Calu3 (cell line): ENCODE data around the gene NPC1. TPM values are rescaled to one million over a fixed set of nuclear protein-coding genes. Genes with fewer than 3 reads are reported as not detected.

Experiments used
- BruUV-seq: library from RNA; stranded (reverse); fragments of 400-500 nt; replicated peaks from 2 replicates; lab custom pipeline; 2021; lab: Mats Ljungman, UMichigan
- CTCF ChIA-PET: fragments of 300-600 bp; sonication (Branson Sonifier 250); formaldehyde crosslinking; loops from one replicate; lab custom pipeline; 2022; ENCODE audit warnings: antibody characterized with exemption; lab: Charles Lee
- DNase-seq: peaks from one replicate; pipeline ENCODE4 v3.0.0; 2022
- H3K27ac Mint-ChIP-seq: one replicate; pipeline ENCODE4 v1.8.0; 2022; ENCODE audit warnings: mixed read lengths; ENCODE audit not compliant: unreplicated experiment
- H3K27me3 Mint-ChIP-seq: one replicate; pipeline ENCODE4 v1.8.0; 2022; ENCODE audit warnings: mixed read lengths; ENCODE audit not compliant: unreplicated experiment
- H3K36me3 Mint-ChIP-seq: one replicate; pipeline ENCODE4 v1.8.0; 2022; ENCODE audit warnings: mild to moderate bottlenecking, moderate library complexity, mixed read lengths; ENCODE audit not compliant: insufficient read depth, unreplicated experiment
- H3K4me1 Mint-ChIP-seq: one replicate; pipeline ENCODE4 v1.8.0; 2022; ENCODE audit warnings: mild to moderate bottlenecking, low read depth, mixed read lengths; ENCODE audit not compliant: unreplicated experiment
- H3K4me3 Mint-ChIP-seq: one replicate; pipeline ENCODE4 v1.8.0; 2022; ENCODE audit warnings: mild to moderate bottlenecking, low read depth, moderate library complexity, mixed read lengths; ENCODE audit not compliant: unreplicated experiment
- H3K9me3 Mint-ChIP-seq: one replicate; pipeline ENCODE4 v1.8.0; 2022; ENCODE audit warnings: low read depth, mixed read lengths; ENCODE audit not compliant: unreplicated experiment
- intact Hi-C: fragments of 100-400 bp; cut with micrococcal nuclease; formaldehyde crosslinking; loops from one replicate; pipeline ENCODE4 v1.10.0; 2022; ENCODE audit not compliant: unreplicated experiment
- total RNA-seq: library from RNA; stranded (reverse); gene quantifications from 2 replicates; pipeline ENCODE4 v1.2.3, GENCODE V29; 2022
- TF ChIP-seq, protein P1 (sequence below): fragments of 200-600 bp; IDR thresholded peaks from one replicate; pipeline ENCODE4 v1.8.0; 2022; ENCODE audit warnings: antibody characterized with exemption; ENCODE audit not compliant: unreplicated experiment

The NPC1 gene
- total RNA-seq, 1 experiment from 2014 or later = 84.7 TPM

DNA sequence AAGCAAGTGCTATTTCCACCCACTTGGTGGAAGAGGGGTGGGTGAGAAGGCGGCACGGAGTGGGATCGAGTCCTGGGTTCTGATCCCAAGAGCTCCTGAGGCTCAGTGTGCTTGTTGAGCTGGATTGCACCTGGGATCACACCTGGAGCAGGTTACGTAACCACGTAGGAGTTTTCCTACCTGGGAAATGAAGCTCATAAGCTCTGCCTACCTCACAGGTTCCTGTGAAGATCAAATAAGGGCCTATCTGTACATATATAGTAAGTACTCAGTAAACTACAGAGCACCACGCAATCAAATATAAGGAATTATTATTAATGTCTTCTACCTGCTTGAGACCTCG is 11.0 kb downstream of the NPC1 start:
- H3K4me1 Mint-ChIP-seq = peaks cover 38% of the 10 kb centered on the region
- no peaks in the 10 kb centered on the region for H3K27me3 Mint-ChIP-seq
- BruUV-seq = no TSS peak
- TF ChIP-seq, protein P1, sequence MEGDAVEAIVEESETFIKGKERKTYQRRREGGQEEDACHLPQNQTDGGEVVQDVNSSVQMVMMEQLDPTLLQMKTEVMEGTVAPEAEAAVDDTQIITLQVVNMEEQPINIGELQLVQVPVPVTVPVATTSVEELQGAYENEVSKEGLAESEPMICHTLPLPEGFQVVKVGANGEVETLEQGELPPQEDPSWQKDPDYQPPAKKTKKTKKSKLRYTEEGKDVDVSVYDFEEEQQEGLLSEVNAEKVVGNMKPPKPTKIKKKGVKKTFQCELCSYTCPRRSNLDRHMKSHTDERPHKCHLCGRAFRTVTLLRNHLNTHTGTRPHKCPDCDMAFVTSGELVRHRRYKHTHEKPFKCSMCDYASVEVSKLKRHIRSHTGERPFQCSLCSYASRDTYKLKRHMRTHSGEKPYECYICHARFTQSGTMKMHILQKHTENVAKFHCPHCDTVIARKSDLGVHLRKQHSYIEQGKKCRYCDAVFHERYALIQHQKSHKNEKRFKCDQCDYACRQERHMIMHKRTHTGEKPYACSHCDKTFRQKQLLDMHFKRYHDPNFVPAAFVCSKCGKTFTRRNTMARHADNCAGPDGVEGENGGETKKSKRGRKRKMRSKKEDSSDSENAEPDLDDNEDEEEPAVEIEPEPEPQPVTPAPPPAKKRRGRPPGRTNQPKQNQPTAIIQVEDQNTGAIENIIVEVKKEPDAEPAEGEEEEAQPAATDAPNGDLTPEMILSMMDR = no peak
- intact Hi-C loops = no loop called here
- peaks cover 55% of the 10 kb centered on the region for H3K36me3 Mint-ChIP-seq
- no peak for DNase-seq
- CTCF ChIA-PET = no interaction called here
- H3K9me3 Mint-ChIP-seq = no peaks in the 10 kb centered on the region
- H3K4me3 Mint-ChIP-seq = no peak overlapping the region
- H3K27ac Mint-ChIP-seq = no peak overlapping the region

DNA sequence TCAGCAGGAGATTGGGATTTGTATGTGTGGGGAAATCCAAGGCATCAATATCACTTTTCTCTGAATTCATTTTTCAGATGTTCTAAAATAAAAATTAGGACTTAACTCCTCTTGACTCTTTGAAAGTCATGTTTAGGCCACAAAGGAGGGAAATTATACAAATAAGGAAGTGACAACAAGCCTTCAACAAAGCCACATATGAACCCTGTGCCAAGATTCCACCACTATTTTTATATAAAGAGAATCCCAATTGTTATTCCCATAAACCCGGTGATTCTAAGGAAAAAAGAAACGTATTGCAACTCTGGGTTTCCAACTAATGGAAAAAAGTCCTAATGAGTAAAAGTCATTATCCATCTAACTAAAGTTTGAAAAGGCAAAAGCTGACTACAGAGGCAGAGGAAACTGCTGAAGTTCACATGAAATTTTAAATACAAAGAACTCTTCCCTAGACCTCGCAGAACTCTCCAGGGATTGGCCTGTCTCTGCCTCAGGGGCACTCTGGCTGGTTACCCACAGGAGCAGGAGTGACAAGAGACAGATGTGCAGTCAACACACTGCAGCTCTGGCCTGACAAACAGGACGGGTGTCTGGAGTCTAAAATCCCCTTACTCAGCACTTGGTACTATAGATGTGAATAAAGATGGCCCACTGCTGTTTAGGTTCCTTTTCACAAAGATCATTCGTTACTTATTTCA is 11.5 kb downstream of the NPC1 start:
- intact Hi-C loops = no loop called here
- CTCF ChIA-PET = no interaction called here
- Mint-ChIP-seq H3K27ac (peak overlapping the region; percentile 37), H3K27me3 (no peaks in the 10 kb centered on the region), H3K36me3 (peaks cover 54% of the 10 kb centered on the region), H3K4me3 (peak overlapping the region; percentile 12), H3K4me1 (peaks cover 35% of the 10 kb centered on the region), H3K9me3 (no peaks in the 10 kb centered on the region)
- TF ChIP-seq, protein P1 = no peak
- BruUV-seq = no TSS peak
- no peak for DNase-seq

DNA sequence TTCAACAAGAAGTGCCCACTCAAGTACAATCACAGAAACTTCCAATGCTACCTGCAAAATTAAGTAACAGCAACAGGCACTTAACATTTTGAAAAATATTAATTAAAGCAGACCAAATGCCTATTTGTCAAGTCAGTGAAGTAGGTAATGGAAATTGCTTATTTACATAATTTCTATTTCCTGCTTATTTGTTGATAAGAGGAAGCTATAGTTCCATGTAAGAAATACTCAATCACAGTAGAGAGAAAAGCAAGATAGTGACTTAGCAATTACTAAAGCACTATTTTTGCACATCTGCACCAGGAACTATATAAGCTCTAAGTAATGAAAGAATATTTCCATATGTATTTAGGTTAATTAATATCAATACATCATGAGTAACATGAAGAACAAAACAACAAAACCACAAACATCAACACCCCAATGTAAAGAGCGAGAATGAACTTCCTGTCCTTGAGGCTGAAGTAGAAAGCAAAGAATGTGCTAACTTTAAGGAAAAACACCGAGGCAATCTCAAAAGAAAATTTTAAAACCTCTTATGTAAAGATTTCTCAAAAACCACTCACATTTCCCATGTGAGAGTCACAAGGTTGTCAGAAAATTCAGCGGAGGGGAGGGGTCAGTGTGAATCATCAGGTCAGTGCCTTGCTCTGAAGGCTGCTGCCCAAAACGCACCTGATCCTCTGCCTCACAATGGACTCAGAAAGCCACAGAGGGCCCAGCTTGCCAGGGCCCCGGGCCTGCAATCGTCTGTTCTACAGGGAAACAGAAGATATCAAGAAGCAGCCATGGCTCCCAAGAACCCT is 12.5 kb downstream of the NPC1 start:
- intact Hi-C loops = no loop called here
- H3K4me3 Mint-ChIP-seq = peak overlapping the region; percentile 12
- BruUV-seq = no TSS peak
- H3K27ac Mint-ChIP-seq = peak overlapping the region; percentile 37
- peaks cover 28% of the 10 kb centered on the region for H3K4me1 Mint-ChIP-seq
- no peaks in the 10 kb centered on the region for H3K27me3 Mint-ChIP-seq
- H3K9me3 Mint-ChIP-seq = no peaks in the 10 kb centered on the region
- no peak for DNase-seq
- CTCF ChIA-PET = no interaction called here
- TF ChIP-seq, protein P1 = no peak
- peaks cover 48% of the 10 kb centered on the region for H3K36me3 Mint-ChIP-seq

DNA sequence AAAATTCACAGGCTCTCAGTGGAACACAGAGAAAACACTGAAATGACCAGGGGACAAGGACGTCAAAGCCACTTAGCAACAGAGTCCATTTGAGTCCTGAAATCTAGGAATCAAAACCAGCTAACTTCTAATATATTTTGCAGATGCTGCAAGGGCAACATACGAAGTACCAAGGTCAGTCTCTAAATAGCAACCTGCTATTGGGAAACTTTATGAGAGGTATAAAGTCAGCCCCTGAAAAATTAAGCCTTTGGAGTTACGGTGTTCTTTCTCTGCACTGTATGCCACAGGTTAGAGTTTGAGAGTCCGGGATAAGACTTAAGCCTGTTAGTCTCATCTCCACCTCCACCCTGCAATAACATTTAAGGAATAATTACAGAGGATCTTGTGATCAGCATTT is 13.3 kb downstream of the NPC1 start:
- no peak for DNase-seq
- Mint-ChIP-seq H3K4me3 (no peak overlapping the region), H3K27ac (peak overlapping the region; percentile 37), H3K9me3 (no peaks in the 10 kb centered on the region), H3K36me3 (peaks cover 50% of the 10 kb centered on the region), H3K4me1 (peaks cover 21% of the 10 kb centered on the region), H3K27me3 (no peaks in the 10 kb centered on the region)
- intact Hi-C loops = no loop called here
- TF ChIP-seq, protein P1 = no peak
- BruUV-seq = no TSS peak
- CTCF ChIA-PET = no interaction called here
